Nephron (organoid): Measurements from ENCODE around the gene CTIF.
A peak's percentile ranks its signal among the peaks of the same experiment; 100 is the strongest.
"Not testable (repeated sequence)": the region's sequence is repeated elsewhere in the genome, so short reads cannot be mapped to it uniquely, and the experiment has no call there.

ENCODE experiments used
- H3K27ac Mint-ChIP-seq, 3 experiments: 2 replicates each; pipeline ENCODE4 v1.8.0; 2020; ENCODE audit warnings: mixed read lengths in 3 of 3, mild to moderate bottlenecking in 2 of 3, moderate library complexity in 1 of 3
- H3K27me3 Mint-ChIP-seq: 2 replicates; pipeline ENCODE4 v1.8.0; 2021; ENCODE audit warnings: low read depth, mild to moderate bottlenecking, moderate library complexity, mixed read lengths
- H3K36me3 Mint-ChIP-seq: 2 replicates; pipeline ENCODE4 v1.8.0; 2020; ENCODE audit warnings: low read depth, mixed read lengths
- H3K4me1 Mint-ChIP-seq: 2 replicates; pipeline ENCODE4 v1.8.0; 2020; ENCODE audit warnings: mixed read lengths
- H3K4me3 Mint-ChIP-seq, 3 experiments: 2 replicates each; pipeline ENCODE4 v1.8.0; 2020; ENCODE audit warnings: mild to moderate bottlenecking in 3 of 3, mixed read lengths in 3 of 3, moderate library complexity in 2 of 3
- H3K9me3 Mint-ChIP-seq: 2 replicates; pipeline ENCODE4 v1.8.0; 2020; ENCODE audit warnings: mixed read lengths
- CTCF ChIP-seq, 3 experiments: fragments of 200-600 bp; sonication (generic); IDR thresholded peaks; one replicate each; pipeline ENCODE4 v1.5.0; 2021; ENCODE audit warnings: antibody characterized with exemption in 3 of 3; ENCODE audit not compliant: unreplicated experiment in 3 of 3

CTIF gene

DNA sequence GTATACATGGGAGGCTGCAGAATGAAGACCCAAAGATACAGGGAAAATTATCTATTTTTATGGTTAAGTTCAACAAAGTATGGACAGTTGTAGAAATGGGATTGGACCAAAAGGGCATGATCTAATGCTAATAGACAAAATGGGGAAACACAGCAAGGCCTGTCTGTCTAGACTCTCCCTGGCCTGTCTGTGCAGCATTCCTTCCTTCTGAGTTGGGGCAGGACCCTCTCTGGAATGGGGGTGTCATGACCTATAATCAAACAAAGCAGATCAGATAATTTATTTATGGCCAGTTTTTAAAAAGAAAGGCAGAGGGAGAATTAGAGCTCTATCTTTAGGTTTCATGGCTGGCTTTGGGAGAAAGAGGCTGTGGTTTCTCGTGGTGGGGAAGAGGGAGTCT, 104.4 kb downstream of the CTIF start:
- no peak overlapping the region for H3K4me3 Mint-ChIP-seq
- TF ChIP-seq CTCF (IDR thresholded peaks at IDR 0.05; ENCODE audit: unreplicated experiment in 3 of 3), result no peak
- peaks cover 12% of the 10 kb centered on the region for H3K36me3 Mint-ChIP-seq
- H3K27ac Mint-ChIP-seq, result peak overlapping the region; percentile 30 to 53 (median 34)
- peaks cover 25% of the 10 kb centered on the region for H3K4me1 Mint-ChIP-seq
- no peaks in the 10 kb centered on the region for H3K9me3 Mint-ChIP-seq
- no peaks in the 10 kb centered on the region for H3K27me3 Mint-ChIP-seq

DNA sequence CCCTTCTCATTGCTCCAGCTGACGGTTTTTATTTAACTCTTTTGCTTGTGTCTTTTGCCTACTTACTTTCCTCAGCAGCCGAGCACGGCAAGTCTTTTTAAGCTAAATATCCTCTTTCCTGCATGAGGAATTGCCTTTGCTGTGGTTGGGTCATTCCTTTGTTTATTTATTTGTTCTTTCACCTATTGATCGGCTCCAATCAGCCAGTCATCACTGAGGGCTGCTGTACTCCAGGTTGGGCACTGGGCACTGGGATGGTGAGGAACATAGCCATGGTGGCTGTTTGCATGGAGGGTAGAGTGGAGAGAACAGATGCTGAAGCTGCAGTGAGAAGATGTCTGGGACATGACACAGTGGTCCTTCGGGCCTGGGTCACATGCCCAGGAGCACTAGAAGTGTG, 105.2 kb downstream of the CTIF start:
- peaks cover 7% of the 10 kb centered on the region for H3K36me3 Mint-ChIP-seq
- H3K9me3 Mint-ChIP-seq, result no peaks in the 10 kb centered on the region
- H3K4me3 Mint-ChIP-seq, result no peak overlapping the region
- H3K27ac Mint-ChIP-seq, result peak overlapping the region in 1 of 3 experiments; percentile 9
- H3K4me1 Mint-ChIP-seq, result peaks cover 19% of the 10 kb centered on the region
- no peak for TF ChIP-seq CTCF (IDR thresholded peaks at IDR 0.05; ENCODE audit: unreplicated experiment in 3 of 3)
- no peaks in the 10 kb centered on the region for H3K27me3 Mint-ChIP-seq

- no peak for TF ChIP-seq CTCF (IDR thresholded peaks at IDR 0.05; ENCODE audit: unreplicated experiment in 3 of 3)
- H3K27ac Mint-ChIP-seq, result no peak overlapping the region
- H3K4me1 Mint-ChIP-seq, result peaks cover 18% of the 10 kb centered on the region
- no peaks in the 10 kb centered on the region for H3K27me3 Mint-ChIP-seq
- peaks cover 15% of the 10 kb centered on the region for H3K36me3 Mint-ChIP-seq
- H3K4me3 Mint-ChIP-seq, result no peak overlapping the region
- H3K9me3 Mint-ChIP-seq, result peaks cover 7% of the 10 kb centered on the region
These were observed 106.7 kb downstream of the CTIF start for GRCh38 chr18:48645427-48646002.

GRCh38 chr18:48646976-48647375, 108.1 kb downstream of the CTIF start:
- Mint-ChIP-seq H3K9me3 (peaks cover 17% of the 10 kb centered on the region), H3K27me3 (no peaks in the 10 kb centered on the region), H3K4me3 (no peak overlapping the region), H3K27ac (no peak overlapping the region), H3K36me3 (peaks cover 15% of the 10 kb centered on the region), H3K4me1 (peaks cover 10% of the 10 kb centered on the region)
- TF ChIP-seq CTCF (IDR thresholded peaks at IDR 0.05; ENCODE audit: unreplicated experiment in 3 of 3), result no peak

DNA sequence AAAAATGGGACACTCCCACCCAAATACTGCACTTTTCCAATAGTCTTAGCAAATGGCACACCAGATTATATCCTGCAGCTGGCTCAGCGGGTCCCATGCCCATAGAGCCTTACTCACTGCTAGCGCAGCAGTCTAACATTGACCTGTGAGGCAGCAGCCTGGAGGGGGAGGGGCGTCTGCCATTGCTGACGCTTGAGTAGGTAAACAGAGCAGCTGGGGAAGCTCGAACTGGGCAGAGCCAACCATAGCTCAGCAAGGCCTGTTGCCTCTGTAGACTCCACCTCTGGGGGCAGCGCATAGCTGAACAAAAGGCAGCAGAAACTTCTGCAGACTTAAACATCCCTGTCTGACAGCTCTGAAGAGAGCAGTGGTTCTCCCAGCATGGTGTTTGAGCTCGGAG, 110.4 kb downstream of the CTIF start:
- no peak overlapping the region for H3K27ac Mint-ChIP-seq
- H3K9me3 Mint-ChIP-seq, result peaks cover 26% of the 10 kb centered on the region
- H3K4me3 Mint-ChIP-seq, result no peak overlapping the region
- no peaks in the 10 kb centered on the region for H3K4me1 Mint-ChIP-seq
- H3K36me3 Mint-ChIP-seq, result peaks cover 10% of the 10 kb centered on the region
- no peaks in the 10 kb centered on the region for H3K27me3 Mint-ChIP-seq
- no peak for TF ChIP-seq CTCF (IDR thresholded peaks at IDR 0.05; ENCODE audit: unreplicated experiment in 3 of 3)

DNA sequence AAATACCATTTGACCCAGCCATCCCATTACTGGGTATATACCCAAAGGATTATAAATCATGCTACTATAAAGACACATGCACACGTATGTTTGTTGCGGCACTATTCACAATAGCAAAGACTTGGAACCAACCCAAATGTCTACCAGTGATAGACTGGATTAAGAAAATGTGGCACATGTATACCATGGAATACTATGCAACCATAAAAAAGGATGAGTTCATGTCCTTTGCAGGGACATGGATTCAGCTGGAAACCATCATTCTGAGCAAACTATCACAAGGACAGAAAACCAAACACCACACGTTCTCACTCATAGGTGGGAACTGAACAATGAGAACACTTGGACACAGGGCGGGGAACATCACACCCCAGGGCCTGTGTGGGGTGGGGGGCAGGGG, 115.8 kb downstream of the CTIF start:
- peaks cover 29% of the 10 kb centered on the region for H3K9me3 Mint-ChIP-seq
- H3K4me3 Mint-ChIP-seq, H3K4me1 Mint-ChIP-seq, H3K36me3 Mint-ChIP-seq, H3K27me3 Mint-ChIP-seq, H3K27ac Mint-ChIP-seq: not testable (repeated sequence)
